Measurements from ENCODE around the gene CSRP1.
"Not testable (repeated sequence)": the region's sequence is repeated elsewhere in the genome, so short reads cannot be mapped to it uniquely, and the experiment has no call there.

The CSRP1 gene

DNA sequence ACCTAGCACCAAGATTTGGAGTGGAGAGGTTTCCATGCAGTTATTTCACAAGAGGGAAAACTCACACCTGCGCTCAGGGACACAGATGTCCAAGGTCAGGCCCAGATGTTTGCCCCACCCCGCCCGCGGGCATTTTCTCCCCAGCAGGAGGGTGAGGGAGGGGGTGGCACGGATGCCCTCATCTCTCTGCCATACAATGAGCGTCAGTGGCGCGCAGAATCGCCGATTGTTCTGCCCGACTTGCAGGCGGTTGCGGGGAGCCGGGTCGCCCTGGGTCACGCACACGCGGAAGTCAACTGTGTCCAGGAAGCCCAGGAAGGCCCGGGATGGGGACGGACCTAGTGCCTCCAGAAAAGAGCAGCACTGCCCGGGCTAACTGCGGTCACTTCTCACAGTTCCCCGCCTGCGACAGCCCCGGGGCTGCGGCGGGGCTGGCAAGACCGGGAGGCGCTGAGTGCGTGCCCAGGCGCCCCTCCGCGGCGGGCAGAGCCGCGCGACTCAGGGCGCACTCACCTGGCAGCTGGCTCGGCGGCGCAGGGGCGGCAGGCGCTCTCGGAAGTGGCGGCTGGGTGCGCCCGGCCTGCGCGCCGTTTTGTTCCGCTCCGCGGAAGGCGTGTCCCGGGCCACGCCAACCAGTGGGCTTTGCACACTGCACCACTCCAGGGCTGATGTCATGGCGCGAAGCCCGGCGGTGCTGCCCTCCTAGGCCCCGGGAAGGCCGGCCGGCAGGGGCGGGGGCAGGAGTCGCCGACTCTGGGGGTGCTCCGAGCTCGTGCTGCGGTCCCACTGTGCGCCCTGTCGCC, at the start of gene CSRP1:
CSRP1 (minus strand) TSS at position 567 of the 803 bp plus-strand sequence. CDS start 10,820 bp downstream, outside the sequence.
- no peak for DNase-seq (ENCODE audit: low read depth, low spot score)

DNA sequence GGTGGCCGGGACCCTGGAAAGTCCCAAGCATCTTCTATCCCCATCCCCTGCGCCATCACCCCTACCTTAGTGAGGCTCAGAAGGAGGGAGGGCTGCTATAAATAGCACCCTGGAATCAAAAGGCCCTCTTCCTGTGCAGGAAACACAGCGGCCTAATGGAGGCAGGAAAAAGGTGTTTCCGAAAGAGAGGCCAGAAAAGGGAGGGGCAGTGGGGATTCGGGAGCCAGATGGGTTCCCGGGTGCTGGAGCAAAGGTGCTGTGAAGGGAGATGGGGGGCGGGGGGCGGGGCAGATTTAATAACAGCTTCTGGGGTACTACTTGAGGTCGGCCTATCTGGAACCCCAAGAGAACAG, 48.6 kb upstream of the CSRP1 start:
- no peak for DNase-seq (ENCODE audit: low read depth, low spot score)

DNA sequence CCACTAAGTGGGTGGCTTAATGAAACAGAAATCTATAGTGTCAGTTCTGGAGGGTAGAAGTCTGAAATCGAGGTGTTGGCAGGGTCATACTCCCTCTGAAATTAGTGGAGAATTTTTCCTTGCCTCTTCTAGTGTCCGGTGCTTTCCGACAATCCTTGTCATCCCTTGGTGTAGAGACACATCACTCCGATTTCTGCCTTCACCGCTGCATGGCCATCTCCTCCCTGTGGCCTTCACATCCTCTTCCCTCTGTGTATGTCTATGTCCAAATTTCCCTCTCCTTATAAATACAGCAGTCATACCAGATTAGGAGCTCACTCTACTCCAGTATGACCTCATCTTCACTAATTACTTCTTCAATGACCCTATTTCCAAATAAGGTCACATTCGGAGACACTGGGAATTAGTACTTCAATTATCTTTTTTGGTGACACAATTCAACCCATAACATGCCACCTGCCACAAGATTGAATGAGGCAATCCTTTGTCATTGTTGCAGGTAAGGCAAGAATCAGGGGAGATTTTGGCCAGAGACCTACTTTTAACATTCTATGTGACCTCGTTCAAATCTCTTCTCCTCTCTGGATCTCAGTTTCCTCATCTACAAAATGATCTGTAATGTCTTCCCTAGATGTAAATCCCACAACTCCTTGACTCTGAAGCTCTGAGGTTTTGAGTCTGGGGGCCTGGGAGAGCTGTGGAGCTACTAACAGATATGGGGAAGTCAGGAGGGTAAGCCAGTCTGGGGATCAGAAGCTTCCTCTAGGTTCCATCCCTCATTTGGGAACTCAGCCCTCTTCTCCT, 48.1 kb upstream of the CSRP1 start:
- no peak for DNase-seq (ENCODE audit: low read depth, low spot score)

DNA sequence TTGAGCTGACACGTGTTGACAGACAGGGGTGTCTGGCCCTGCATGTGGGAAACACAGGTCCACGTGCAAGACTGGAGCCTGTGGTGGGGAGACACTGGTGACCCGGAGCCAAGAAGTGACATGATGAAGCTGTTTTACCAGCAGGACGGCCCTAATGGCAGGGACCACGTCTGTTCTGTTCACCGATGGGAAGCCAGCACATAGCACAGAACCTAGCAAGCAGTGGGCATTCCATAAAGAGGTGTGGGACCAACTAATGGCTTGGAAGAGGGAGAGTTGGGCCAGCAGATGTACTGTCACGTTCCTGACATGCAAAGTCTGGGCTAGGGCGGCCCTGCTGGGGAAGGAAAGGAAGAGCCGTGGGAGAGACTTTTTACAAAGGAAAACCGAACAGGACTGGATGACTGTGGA, 47.3 kb upstream of the CSRP1 start:
- DNase-seq (ENCODE audit: low read depth, low spot score) = no peak

DNA sequence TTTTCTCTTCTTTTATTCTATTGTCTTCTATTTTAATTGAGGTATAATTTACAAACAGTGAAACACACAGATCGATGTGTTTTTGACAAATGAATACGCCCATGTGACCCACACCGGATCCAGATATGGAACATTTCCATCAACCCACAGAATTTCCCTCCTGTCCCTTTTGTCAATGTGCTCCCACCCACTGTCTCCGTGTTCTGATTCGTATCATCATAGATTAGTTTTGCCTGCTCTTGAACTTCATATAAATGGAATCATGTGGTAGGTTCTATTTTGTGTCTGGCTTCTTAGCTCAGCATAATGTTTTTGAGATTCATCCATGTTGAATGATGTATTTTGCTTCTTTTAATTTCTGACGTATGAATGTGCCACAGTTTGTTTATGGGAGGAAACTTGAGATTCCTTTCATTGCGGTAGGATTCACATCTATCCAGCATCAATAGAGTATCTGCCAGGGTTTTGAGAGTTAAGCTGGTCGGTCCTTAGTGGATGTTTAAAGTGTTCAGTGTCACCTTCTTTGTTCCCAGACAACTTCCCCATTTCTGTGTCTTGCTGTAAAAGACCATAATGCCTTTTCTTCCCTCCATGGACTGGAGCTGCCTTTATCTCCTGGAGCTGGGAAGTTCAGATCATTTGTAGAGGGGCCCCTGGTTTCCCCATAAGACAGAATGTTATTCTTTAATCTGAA, 46.7 kb upstream of the CSRP1 start:
- DNase-seq (ENCODE audit: low read depth, low spot score) = no peak

DNA sequence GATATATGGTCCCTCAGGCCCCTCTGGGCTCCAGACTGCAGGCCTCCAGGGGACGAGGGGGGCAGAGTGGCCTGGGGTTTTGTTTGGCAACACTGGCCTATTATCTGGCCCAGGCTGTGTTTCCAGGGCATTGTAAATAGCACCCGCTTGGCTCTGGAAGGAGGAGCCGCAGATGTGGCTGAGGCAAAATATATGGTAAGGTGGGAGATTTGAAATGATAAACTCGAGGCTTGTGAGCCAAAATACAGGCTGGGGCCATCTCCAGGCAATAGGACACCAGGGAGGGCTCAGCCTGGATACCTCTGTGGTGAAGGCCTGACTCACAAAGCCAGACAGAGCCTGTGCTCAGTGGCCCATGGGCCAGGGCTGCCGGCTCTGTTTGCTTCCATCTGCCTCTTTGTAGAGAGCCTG, 46.0 kb upstream of the CSRP1 start:
- no peak for DNase-seq (ENCODE audit: low read depth, low spot score)

DNA sequence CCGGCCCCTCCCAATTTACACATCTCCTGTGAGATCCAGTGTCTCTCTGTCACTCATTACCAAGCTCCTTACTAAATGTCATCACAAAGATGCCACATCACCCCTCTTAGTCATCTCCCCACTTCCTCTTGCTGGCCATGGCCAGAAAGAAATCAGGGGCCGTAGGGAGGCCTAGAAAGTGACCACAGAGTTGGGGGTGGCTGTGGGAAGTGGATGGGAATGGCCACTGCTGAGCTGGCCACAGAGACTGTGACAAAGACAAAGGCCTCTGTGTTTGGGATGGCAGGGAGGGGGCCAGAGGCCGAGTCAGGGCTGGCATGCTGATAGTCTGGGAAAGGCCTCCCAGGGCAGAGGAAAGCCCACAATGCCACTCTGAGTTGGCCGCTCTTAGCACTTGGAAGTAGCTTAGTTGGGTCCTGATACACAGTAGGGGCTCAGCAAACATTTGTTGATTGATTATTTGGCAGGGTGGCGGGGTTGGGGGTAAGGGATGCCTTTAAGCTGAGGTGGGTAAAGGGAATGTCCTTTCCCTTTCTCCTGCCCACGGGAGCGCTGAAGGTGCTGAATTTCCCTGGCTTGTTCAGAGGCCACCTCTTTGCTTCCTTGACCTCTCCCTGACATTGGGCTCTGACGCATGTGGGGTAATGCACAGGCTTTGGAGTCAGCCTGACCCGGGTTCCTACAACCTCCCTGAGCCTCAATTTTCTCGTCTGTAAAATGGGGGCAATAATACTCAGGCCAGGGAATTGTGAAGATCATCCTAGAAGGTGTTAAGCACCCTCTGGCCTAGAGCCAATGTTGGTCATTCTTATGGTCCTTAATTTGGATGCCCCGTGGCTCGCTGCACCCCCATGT, 45.2 kb upstream of the CSRP1 start:
- no peak for DNase-seq (ENCODE audit: low read depth, low spot score)

DNA sequence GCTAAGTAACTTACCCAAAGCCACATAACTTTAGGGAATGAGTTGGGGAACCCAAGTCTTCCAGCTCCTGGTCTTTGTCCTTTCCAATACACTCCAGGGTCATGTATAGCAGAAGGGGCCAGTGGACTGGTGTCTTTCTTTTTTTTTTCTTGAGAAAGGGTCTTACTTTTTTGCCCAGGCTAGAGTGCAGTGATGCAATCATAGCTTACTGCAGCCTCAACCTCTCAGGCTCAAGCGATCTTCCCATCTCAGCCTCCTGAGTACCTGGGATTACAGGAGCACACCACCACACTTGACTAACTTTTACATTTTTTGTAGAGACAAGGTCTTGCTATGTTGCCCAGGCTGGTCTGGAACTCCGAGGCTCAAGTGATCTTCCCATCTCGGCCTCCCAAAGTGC, 44.2 kb upstream of the CSRP1 start:
- no peak for DNase-seq (ENCODE audit: low read depth, low spot score)

DNA sequence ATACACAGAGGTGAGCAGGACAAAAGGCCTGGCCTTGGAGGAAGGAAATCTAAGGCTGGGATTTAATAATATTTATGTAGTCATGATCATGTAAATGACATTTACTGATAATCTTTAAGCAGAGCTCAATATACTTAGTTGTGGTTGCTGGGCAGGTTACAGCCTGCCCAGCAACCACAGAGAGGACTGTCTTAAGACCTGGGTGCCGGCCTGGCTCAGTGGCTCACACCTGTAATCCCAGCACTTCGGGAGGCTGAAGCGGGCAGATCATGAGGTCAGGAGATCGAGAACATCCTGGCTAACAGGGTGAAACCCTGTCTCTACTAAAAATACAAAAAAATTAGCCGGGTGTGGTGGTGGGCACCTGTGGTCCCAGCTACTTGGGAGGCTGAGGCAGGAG, 42.6 kb upstream of the CSRP1 start:
- DNase-seq (ENCODE audit: low read depth, low spot score) = not testable (repeated sequence)

DNA sequence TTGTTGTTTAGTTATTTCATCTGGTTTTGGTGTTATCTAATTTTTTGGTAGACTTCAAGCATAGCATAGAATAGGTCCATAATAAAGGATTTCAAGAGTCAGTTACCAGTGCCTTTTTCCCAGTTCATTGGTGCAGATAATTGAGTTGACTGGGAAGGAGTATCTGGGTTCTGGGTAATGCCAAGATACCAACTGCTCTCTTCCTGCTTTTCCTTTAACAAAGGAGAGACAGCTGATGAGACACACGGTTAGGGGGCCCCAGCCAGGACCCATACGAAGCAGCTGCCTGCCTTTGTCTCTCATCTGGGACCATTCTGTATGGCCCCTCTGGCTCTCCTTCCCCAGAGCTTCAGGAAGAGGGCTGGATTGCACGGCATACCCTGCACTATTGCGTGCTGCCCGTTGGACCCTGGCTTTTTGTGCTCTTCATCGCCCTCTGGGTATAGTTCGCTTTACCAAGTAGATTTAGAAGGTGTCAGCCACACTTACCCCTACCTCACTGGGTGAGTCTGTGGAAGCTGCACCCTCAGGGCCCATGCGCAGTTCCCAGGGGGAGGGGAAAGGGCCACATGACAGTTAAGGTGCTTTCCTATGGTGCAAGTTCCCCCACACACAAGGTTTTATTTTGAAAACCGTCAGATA, 39.0 kb upstream of the CSRP1 start:
- DNase-seq (ENCODE audit: low read depth, low spot score) = no peak

DNA sequence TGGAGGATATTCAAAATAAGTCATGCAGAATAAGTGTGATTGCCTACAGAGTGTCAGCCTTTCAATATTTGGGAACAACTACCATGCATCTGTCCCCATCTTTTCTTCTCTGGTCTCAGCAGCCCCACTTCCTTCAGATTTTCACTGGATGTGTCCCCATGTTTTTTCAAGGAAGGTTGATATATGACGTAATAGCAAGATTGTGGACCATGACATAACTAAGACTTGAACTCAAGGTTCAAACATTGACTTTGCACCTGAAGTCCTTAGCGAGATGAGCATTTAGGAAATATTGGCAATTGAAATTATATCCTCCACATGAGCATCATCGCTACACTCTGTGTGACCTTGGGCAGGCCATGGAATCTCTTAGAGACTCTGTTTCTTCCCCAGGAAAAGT, 37.8 kb upstream of the CSRP1 start:
- no peak for DNase-seq (ENCODE audit: low read depth, low spot score)

DNA sequence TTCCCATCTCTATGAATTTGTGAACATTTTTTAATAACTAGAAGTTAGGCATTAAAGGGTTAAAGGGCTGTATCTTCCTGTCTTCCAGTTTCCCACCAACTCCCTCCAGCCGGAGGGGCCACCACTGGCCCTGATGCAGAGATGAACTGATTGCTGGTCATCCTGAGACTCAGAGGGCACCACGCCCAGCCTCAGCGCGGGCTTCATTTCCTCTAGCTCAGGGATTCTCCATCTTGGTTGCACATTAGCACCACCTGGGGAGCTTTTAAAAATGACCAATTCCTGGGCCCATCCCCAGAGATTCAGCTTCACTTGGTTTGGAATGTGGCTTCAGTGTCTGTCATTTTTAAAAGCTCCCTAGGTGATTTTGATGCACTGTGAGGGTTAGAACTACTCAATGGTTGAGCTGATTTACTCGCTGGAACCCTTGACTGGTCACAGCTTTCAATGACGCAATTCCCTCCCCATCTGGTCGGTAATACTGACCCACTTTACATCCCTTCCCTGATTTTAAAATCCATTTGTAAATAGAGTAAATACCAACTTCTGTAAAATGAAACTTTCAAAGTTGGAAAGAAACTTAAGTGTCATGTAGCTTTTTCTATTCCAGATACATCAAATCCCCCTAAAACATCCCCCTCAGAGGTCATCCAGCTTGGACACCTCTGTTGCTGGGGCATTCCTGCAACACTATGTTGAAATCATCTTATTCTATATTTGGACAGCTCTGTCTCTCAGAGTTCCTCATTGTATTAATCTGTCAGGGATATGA, 37.1 kb upstream of the CSRP1 start:
- DNase-seq (ENCODE audit: low read depth, low spot score) = no peak

DNA sequence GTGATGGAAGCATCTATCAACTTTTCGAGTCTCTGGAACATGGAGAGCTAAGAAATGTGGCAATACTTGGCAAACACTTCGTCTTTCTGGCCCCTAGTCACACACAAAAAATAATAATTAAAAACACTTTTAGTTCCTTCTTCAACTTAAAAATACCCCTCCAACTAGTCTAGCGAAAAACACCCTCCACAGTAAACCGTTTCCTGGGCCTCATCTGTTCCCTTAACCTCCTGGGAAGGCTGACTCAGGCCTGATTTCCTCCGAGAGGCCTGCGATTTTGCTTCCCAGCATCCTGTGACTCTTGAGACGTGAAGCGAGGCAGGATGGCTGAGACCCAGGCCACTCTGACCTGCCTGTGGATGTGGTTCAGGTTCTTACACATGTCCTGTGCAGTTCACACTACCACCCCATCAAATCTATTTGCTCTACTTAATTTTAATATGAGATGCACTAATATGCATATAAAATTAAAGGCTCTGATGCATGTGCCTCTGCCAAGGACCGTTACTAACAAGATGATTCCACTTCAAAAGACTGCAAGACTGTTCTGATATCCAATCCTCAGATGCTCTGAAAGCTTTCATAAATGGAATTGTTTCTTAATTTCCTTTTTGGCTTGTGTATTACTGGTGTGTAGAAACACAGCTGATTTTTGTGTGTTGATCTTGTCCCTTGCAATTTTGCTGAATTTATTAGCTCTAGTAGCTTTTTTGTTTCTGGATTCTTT, 35.5 kb upstream of the CSRP1 start:
- no peak for DNase-seq (ENCODE audit: low read depth, low spot score)

DNA sequence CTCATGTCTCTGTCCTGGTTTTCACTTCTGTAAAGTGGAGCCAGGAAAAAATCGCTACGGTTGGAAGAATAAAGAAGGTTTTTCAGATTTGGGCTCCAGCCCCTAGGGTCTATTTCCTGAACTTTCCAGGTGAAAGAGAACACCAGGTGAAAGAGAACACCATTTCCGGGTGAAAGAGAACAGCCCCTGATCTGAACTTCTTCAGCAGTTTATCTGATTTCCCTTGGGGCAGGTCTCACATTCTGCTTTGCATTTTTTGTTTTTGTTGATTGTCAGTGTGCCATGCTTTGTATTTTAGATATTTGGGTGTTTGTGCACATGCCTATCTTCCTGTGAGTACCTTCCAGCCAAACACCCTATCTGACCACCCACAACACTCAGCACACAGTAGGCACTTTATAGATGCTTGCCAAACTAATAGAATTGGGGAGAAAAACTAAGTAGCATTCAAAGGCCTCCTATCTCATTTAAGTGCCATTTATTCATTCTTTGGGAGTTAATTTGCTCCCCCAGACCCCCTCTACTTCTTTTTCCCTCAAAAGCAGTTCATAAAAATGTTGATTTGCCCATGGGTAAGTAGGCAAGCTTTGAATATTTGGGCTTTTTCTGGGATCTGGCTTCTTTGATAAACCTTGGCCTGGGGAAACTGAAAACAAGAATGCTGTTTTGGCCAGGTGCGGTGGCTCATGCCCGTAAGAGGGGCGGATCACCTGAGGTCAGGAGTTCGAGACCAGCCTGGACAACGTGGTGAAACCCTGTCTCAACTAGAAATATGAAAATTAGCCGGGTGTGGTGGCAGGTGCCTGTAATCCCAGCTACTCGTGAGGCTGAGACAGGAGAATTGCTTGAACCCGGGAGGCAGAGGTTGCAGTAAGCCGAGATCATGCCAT, 34.2 kb upstream of the CSRP1 start:
- no peak for DNase-seq (ENCODE audit: low read depth, low spot score)

DNA sequence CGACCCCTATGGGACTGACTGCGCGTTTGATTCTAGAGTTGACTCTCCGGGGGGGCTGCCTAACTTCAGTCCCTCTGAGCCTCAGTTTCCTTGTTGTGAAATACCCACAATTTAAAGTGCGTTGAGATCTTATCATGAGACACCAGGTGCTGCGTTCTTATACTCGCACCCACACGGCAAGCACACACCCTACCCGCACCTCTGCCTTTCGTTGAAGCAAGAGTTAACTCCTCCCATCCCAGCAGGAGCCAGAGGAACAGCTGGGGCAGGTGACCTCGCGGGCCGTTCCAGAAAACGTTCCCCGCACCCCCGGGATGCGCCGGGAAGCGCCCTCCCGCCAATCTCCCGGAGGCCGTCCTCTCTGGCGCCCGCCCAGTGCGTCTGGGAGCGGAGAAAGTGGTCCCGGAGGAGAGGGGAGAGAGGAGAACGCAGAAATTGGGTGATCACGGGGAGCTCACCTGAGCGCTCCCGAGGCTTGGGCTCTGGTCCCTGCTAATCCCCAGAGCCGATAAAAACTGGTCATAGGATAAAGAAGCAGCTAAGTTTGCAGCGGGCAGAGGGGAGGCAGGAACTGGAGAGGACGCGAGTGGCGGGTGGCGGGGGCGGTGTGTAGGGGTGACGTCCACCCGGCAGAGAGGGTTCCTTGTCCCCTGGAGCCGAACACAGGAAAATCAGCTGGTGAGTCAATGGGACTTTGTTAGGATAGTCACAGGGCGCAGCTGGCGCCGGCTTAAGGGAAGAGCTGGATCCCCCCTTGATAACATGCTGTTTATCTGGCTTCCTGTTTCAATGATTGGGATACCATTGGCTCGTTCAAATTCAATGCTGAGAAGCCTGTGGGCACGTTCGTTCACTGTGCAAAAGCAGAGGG, 32.9 kb upstream of the CSRP1 start:
- DNase-seq (ENCODE audit: low read depth, low spot score) = no peak

DNA sequence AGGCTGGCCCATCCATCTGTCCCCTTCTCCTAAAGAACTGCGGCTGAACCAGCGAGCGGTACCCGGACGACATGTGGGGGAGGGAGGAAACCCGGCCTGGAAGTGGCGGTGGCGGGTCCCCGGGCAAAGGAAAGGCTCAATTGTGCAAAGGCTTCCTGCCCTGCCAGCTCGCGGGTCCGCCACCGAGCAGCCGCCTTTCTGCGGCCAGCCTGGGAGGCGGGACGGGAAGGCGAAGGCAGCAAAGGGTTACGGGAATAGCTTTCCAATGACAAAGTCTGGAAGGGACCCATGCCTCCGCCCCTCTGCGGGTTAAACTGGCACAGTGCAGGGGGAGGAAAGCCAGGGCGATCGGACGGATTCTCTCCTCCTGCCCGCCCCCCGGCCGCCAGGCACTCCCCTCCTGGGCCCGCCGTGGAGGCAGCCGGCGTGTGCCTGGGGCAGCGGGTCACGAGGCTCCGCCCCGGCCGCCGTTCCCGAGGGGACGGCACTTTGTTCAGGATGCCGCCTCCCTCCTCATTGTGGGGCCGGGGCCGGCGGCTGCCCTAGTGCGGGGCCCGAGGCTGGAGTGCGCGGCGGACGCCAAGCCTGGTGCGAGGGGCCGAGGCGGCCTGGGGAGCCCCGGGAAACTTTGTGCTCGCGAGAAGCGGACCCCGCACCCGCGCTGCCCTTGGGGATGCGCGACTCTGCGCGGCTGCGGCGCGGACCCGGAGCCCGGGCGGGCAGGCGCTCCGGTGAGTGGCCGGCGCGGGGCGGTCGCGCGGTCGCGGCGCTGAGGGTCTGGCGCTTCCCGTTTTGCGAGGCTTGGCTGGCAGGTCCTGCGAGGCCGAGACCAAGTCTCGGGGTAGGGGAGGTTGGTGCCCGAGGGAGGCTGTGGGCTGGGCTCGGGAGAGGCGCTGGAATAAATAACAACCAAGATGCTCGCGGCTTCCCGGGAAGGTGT, 32.0 kb upstream of the CSRP1 start, which contains the start of gene NAV1:
NAV1 (plus strand) TSS at position 516 of the 940 bp plus-strand sequence. CDS start 83,758 bp downstream, outside the sequence.
- no peak for DNase-seq (ENCODE audit: low read depth, low spot score)
